ENCODE data around the gene NEIL1.
"Not testable (repeated sequence)": the region's sequence is repeated elsewhere in the genome, so short reads cannot be mapped to it uniquely, and the experiment has no call there.

Gene NEIL1

GRCh38 chr15:75335313-75335704 is 11.5 kb upstream of the NEIL1 start:
- DNase-seq, result no peak

GRCh38 chr15:75335705-75336355 is 11.0 kb upstream of the NEIL1 start, which contains the start of gene COMMD4:
TSS of gene COMMD4 (plus strand) at chr15:75336063. CDS start at chr15:75336090, 27 bp downstream.
- DNase-seq, result peak; percentile 82

GRCh38 chr15:75338661-75339240 is 8.1 kb upstream of the NEIL1 start:
- no peak for DNase-seq

GRCh38 chr15:75339531-75340240 is 7.2 kb upstream of the NEIL1 start:
- no peak for DNase-seq

GRCh38 chr15:75342221-75342620 is 4.6 kb upstream of the NEIL1 start:
- no peak for DNase-seq

- not testable (repeated sequence) for DNase-seq
Observed at GRCh38 chr15:75343953-75344352, 2.9 kb upstream of the NEIL1 start.

- peak; percentile 23 for DNase-seq
Observed at GRCh38 chr15:75347222-75348033, 589 bp downstream of the NEIL1 start.

- DNase-seq, result no peak
Observed at GRCh38 chr15:75348034-75348561, 1.3 kb downstream of the NEIL1 start.

GRCh38 chr15:75348562-75349350 is 1.9 kb downstream of the NEIL1 start:
- DNase-seq, result no peak

GRCh38 chr15:75349351-75349669 is 2.5 kb downstream of the NEIL1 start:
- DNase-seq, result not testable (repeated sequence)

GRCh38 chr15:75349851-75350588 is 3.2 kb downstream of the NEIL1 start:
- no peak for DNase-seq

- DNase-seq, result no peak
Observed at GRCh38 chr15:75350601-75351361, 3.9 kb downstream of the NEIL1 start.

GRCh38 chr15:75352186-75353080 is 5.6 kb downstream of the NEIL1 start:
- DNase-seq, result no peak

GRCh38 chr15:75353604-75354003 is 6.8 kb downstream of the NEIL1 start:
- DNase-seq, result no peak

GRCh38 chr15:75354454-75354853 is 7.6 kb downstream of the NEIL1 start:
- no peak for DNase-seq

- no peak for DNase-seq
Observed at GRCh38 chr15:75355369-75355768, 8.5 kb downstream of the NEIL1 start.

GRCh38 chr15:75356006-75356405 is 9.2 kb downstream of the NEIL1 start:
- DNase-seq, result no peak

GRCh38 chr15:75356517-75356916 is 9.7 kb downstream of the NEIL1 start:
- DNase-seq, result no peak

GRCh38 chr15:75357976-75358673 is 11.3 kb downstream of the NEIL1 start:
- DNase-seq, result no peak

Data from NCI-H2227 treated with DMSO at 0.1 percent for 48 hours (cell line).